Measurements from ENCODE around the gene MAP3K7.

GRCh38 chr6:90502381-90502780 is 84.5 kb downstream of the MAP3K7 start:
- TF ChIP-seq NCOA2 (CRISPR knock-in tag; IDR thresholded peaks at IDR 0.05), result no peak
- no peak for TF ChIP-seq POLR2A (IDR thresholded peaks at IDR 0.05; ENCODE audit: insufficient read depth in 1 of 2, low read depth in 2 of 2, low read length in 2 of 2)
- no peak for TF ChIP-seq CTCF (CRISPR knock-in tag; IDR thresholded peaks at IDR 0.05)
- no peak for TF ChIP-seq RXRA (CRISPR knock-in tag; IDR thresholded peaks at IDR 0.05)
- TF ChIP-seq DNMT1 (CRISPR knock-in tag; IDR thresholded peaks at IDR 0.05), result no peak
- TF ChIP-seq, protein P1, sequence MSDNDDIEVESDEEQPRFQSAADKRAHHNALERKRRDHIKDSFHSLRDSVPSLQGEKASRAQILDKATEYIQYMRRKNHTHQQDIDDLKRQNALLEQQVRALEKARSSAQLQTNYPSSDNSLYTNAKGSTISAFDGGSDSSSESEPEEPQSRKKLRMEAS (IDR thresholded peaks at IDR 0.05), result no peak
- TF ChIP-seq NFYB (CRISPR knock-in tag; IDR thresholded peaks at IDR 0.05), result no peak
- no peak for TF ChIP-seq STAG1 (CRISPR knock-in tag; IDR thresholded peaks at IDR 0.05)
- TF ChIP-seq EZH2 (conservative IDR thresholded peaks at IDR 0.05; ENCODE audit: low read depth, low read length), result no peak
- no peak for TF ChIP-seq POLR2AphosphoS5 (IDR thresholded peaks at IDR 0.05; ENCODE audit: low read depth, low read length)
- no peak for TF ChIP-seq CHD4 (IDR thresholded peaks at IDR 0.05; ENCODE audit: borderline replicate concordance, low read length)
- TF ChIP-seq ZNF101 (CRISPR knock-in tag; IDR thresholded peaks at IDR 0.05; ENCODE audit: borderline replicate concordance, low read depth), result no peak
- no peak for TF ChIP-seq RBM22 (optimal IDR thresholded peaks at IDR 0.05; ENCODE audit: low read length)
- TF ChIP-seq, protein P2, sequence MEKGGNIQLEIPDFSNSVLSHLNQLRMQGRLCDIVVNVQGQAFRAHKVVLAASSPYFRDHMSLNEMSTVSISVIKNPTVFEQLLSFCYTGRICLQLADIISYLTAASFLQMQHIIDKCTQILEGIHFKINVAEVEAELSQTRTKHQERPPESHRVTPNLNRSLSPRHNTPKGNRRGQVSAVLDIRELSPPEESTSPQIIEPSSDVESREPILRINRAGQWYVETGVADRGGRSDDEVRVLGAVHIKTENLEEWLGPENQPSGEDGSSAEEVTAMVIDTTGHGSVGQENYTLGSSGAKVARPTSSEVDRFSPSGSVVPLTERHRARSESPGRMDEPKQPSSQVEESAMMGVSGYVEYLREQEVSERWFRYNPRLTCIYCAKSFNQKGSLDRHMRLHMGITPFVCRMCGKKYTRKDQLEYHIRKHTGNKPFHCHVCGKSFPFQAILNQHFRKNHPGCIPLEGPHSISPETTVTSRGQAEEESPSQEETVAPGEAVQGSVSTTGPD (CRISPR knock-in tag; IDR thresholded peaks at IDR 0.05), result no peak
